Measurements from ENCODE around the gene MTHFD2L.

DNA sequence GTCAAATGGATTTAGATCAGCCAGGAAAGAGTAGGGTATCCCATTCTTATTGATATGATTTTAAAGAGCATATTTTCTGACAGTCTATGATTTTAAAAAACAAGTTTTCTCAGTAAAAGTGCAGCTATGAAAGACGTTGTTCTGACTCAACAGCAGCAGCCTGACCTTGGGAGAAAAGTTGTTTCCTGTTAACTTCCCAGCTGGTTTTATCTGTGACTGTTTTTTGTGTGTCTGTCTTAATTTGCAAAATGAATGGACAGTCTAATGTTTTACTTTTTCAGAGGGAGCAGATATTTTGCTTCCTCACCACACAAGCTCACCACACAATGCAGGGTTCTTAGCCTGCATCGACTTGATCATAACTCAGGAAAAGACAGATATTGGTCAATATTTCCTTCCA, 764 bp upstream of the MTHFD2L start:
- TF ChIP-seq, protein P1, sequence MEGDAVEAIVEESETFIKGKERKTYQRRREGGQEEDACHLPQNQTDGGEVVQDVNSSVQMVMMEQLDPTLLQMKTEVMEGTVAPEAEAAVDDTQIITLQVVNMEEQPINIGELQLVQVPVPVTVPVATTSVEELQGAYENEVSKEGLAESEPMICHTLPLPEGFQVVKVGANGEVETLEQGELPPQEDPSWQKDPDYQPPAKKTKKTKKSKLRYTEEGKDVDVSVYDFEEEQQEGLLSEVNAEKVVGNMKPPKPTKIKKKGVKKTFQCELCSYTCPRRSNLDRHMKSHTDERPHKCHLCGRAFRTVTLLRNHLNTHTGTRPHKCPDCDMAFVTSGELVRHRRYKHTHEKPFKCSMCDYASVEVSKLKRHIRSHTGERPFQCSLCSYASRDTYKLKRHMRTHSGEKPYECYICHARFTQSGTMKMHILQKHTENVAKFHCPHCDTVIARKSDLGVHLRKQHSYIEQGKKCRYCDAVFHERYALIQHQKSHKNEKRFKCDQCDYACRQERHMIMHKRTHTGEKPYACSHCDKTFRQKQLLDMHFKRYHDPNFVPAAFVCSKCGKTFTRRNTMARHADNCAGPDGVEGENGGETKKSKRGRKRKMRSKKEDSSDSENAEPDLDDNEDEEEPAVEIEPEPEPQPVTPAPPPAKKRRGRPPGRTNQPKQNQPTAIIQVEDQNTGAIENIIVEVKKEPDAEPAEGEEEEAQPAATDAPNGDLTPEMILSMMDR (IDR thresholded peaks at IDR 0.05; ENCODE audit: insufficient read depth, low read depth, low read length): no peak
- TF ChIP-seq EZH2 (IDR thresholded peaks at IDR 0.05; ENCODE audit: insufficient read depth, low read length): no peak
